Vagina (tissue), 2 donors: ENCODE measurements around the gene VAV3.

Experiments used
- POLR2AphosphoS5 ChIP-seq, 2 donors: sonication (generic); formaldehyde crosslinking; IDR thresholded peaks; one replicate each; pipeline ENCODE4 v1.9.0; 2017; ENCODE audit warnings: antibody characterized with exemption in 2 of 2, mild to moderate bottlenecking in 2 of 2, low read depth in 1 of 2; ENCODE audit not compliant: insufficient read depth in 1 of 2
- TF ChIP-seq, protein P1 (sequence below), 3 experiments: fragments of 450-650 bp in 2 of 3; fragments of 200-600 bp in 1 of 3; sonication (generic) in 1 of 3; IDR thresholded peaks; one replicate each; pipeline ENCODE4 v1.5.1; 2017 to 2019; ENCODE audit warnings: antibody characterized with exemption in 3 of 3, mild to moderate bottlenecking in 2 of 3, moderate library complexity in 2 of 3

DNA sequence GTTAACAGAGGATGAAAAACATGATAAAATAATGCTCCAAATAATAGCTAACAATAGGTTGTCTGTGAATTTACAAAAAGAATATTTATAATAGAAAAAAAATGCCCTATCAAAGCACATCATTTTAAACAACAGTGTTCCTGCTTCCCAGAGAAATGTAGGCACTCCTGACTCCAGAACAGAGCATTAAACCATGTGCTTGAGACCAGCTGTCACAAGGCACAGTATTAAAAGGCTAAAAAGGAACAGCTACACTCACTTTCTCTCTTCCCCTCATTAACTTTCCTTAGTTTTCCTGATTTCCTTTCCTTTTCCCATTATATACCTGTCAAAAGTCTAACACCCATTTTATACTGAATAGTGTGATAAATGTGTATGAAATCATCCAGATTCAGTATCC is 10.9 kb downstream of the VAV3 start:
- TF ChIP-seq POLR2AphosphoS5 (IDR thresholded peaks at IDR 0.05; ENCODE audit: insufficient read depth in 1 of 2, low read depth in 1 of 2): no peak
- TF ChIP-seq, protein P1, sequence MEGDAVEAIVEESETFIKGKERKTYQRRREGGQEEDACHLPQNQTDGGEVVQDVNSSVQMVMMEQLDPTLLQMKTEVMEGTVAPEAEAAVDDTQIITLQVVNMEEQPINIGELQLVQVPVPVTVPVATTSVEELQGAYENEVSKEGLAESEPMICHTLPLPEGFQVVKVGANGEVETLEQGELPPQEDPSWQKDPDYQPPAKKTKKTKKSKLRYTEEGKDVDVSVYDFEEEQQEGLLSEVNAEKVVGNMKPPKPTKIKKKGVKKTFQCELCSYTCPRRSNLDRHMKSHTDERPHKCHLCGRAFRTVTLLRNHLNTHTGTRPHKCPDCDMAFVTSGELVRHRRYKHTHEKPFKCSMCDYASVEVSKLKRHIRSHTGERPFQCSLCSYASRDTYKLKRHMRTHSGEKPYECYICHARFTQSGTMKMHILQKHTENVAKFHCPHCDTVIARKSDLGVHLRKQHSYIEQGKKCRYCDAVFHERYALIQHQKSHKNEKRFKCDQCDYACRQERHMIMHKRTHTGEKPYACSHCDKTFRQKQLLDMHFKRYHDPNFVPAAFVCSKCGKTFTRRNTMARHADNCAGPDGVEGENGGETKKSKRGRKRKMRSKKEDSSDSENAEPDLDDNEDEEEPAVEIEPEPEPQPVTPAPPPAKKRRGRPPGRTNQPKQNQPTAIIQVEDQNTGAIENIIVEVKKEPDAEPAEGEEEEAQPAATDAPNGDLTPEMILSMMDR (IDR thresholded peaks at IDR 0.05): no peak
